Mucosa of rectum (tissue), 2 donors: ENCODE measurements around the gene SPOP.

Source experiments
- H3K27ac ChIP-seq, 2 donors: one replicate each; pipeline ENCODE4 v1.7.0; 2013; ENCODE audit warnings: inconsistent platforms in 2 of 2, low read depth in 2 of 2, low read length in 2 of 2
- H3K27me3 ChIP-seq, 2 donors: one replicate each; pipeline ENCODE4 v1.7.0; 2013; ENCODE audit warnings: low read length in 2 of 2; ENCODE audit not compliant: control insufficient read depth in 2 of 2, insufficient read depth in 2 of 2
- H3K36me3 ChIP-seq, 2 donors: one replicate each; pipeline ENCODE4 v1.7.0; 2013; ENCODE audit warnings: low read length in 2 of 2; ENCODE audit not compliant: control insufficient read depth in 2 of 2, insufficient read depth in 2 of 2
- H3K4me1 ChIP-seq, 2 donors: one replicate each; pipeline ENCODE4 v1.7.0; 2013; ENCODE audit warnings: low read length in 2 of 2, mild to moderate bottlenecking in 1 of 2; ENCODE audit not compliant: control insufficient read depth in 2 of 2, insufficient read depth in 2 of 2
- H3K4me3 ChIP-seq, 2 donors: one replicate each; pipeline ENCODE4 v1.7.0; 2013; ENCODE audit warnings: low read length in 2 of 2
- H3K9ac ChIP-seq, 2 donors: one replicate each; pipeline ENCODE4 v1.7.0; 2013; ENCODE audit warnings: low read length in 2 of 2, low read depth in 1 of 2, mild to moderate bottlenecking in 1 of 2
- H3K9me3 ChIP-seq, 2 donors: one replicate each; pipeline ENCODE4 v1.7.0; 2013; ENCODE audit warnings: low read length in 2 of 2; ENCODE audit not compliant: control insufficient read depth in 2 of 2
- donor health status: healthy.
- donor health status: Normal muscosa, but diverticular disease.

The SPOP gene

DNA sequence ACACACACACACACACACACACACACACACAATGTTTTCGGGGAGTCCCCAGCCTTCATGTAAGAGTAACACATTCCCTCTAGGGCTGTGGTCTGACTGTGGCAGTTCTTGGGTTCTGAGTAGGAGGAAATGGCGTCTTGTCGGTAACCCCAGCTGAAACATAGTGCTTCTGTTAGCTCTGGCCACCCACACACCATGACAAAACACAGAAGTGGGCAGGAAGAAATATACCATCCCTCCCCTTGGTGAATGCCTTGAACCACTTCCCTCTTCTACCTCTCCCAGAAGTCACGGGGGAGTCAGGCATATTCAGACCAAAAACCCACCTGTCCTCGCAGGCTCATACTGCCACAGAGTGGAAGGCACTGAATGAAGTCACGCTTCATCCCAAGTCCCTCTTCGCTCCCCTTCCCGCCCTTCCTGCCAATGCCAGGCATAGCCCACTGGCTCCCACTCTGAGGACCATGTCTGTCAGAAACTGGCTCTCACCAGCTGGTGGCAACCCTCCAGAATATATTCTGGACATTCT lies 18.4 kb upstream of the SPOP start:
- H3K9ac ChIP-seq: no peak overlapping the region
- H3K27ac ChIP-seq: no peak overlapping the region
- H3K4me1 ChIP-seq: peaks cover 6 to 8% of the 10 kb centered on the region in 2 donors

GRCh38 chr17:49695698-49696232 lies 17.9 kb upstream of the SPOP start:
- Histone ChIP-seq H3K36me3 (peaks cover 8 to 9% of the 10 kb centered on the region in 2 donors), H3K9ac (no peak overlapping the region), H3K27ac (no peak overlapping the region), H3K9me3 (no peaks in the 10 kb centered on the region), H3K27me3 (peaks cover 0 to 6% of the 10 kb centered on the region in 2 donors), H3K4me1 (peaks cover 6 to 8% of the 10 kb centered on the region in 2 donors), H3K4me3 (no peak overlapping the region)

More for the DNA sequence above, 18.4 kb upstream of the SPOP start:
- no peak overlapping the region for H3K4me3 ChIP-seq
- H3K27me3 ChIP-seq: peaks cover 0 to 6% of the 10 kb centered on the region in 2 donors
- H3K9me3 ChIP-seq: no peaks in the 10 kb centered on the region
- peaks cover 13 to 14% of the 10 kb centered on the region in 2 donors for H3K36me3 ChIP-seq

DNA sequence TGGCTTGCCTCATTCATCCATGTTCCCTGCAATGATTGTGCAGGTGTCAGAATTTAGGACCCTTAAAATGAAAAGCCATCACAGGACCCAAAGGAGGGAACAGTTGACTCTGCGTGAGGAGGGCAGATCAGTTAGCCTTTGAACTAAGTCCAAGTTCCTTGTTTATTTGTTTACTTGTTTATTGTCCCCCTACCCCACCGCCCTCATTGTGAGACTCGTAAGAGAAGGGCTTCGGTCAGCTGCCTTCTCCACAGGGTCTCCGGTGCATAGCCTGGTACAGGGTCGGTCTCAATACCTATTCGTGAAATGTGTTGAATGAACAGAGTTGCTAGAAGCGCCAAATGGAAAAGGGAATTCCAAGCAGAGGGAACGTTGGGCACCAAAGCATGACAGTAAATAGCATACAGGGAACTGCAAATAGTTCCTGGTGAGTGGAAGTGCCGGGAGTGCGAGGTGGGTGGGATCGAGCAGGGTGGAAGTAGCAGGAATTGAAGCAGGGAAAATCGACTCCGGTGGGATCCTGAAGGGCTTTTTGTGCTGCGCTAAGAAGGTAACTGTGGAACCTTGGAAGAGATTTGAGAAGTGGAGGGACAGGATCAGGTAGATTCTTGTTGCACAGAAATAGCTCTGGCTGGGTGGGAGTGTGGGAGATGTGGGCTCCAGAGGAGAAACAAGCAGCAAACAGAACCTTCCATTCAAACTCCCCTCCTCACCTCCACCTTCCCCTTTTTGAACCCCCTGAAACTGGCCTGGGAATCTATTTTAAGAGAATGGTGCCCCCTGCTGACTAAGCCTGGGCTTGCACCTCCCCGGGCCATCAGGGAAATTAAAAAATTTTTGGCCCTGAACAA lies 17.2 kb upstream of the SPOP start:
- Histone ChIP-seq H3K4me1 (peaks cover 6 to 8% of the 10 kb centered on the region in 2 donors), H3K9me3 (no peaks in the 10 kb centered on the region), H3K27ac (no peak overlapping the region), H3K9ac (no peak overlapping the region), H3K4me3 (no peak overlapping the region), H3K36me3 (peaks cover under 1 to 2% of the 10 kb centered on the region in 2 donors), H3K27me3 (peaks cover 0 to 6% of the 10 kb centered on the region in 2 donors)

DNA sequence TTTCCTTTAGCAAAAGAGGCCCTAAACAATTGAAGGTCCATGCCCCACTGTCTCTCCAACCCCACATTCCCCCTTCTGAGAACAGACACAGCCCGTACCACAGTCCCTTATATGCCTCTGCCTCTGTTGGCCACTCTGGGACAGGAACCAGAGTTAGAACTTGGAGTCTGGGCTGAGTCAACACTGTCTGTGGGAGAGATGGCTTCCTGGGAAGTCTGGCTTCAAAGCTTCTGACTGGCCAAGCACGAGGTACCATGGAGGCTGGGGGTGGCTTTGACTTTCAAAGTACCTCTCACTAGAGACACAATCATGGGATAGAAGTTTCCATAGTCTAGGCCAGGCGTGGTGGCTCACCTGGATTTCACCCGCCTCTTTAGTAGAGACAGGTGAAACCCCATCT lies 14.9 kb upstream of the SPOP start:
- H3K9me3 ChIP-seq: no peaks in the 10 kb centered on the region
- H3K4me3 ChIP-seq: no peak overlapping the region
- H3K27me3 ChIP-seq: peaks cover 0 to 6% of the 10 kb centered on the region in 2 donors
- no peaks in the 10 kb centered on the region for H3K36me3 ChIP-seq
- peaks cover 6 to 8% of the 10 kb centered on the region in 2 donors for H3K4me1 ChIP-seq
- peak overlapping the region in 1 of 2 donors; percentile 32 for H3K27ac ChIP-seq
- H3K9ac ChIP-seq: no peak overlapping the region

GRCh38 chr17:49691677-49692191 lies 13.8 kb upstream of the SPOP start:
- Histone ChIP-seq H3K4me1 (peaks cover 6 to 8% of the 10 kb centered on the region in 2 donors), H3K9me3 (no peaks in the 10 kb centered on the region), H3K36me3 (no peaks in the 10 kb centered on the region), H3K9ac (no peak overlapping the region), H3K4me3 (no peak overlapping the region), H3K27ac (peak overlapping the region; percentile 50 to 70), H3K27me3 (peaks cover 0 to 6% of the 10 kb centered on the region in 2 donors)

DNA sequence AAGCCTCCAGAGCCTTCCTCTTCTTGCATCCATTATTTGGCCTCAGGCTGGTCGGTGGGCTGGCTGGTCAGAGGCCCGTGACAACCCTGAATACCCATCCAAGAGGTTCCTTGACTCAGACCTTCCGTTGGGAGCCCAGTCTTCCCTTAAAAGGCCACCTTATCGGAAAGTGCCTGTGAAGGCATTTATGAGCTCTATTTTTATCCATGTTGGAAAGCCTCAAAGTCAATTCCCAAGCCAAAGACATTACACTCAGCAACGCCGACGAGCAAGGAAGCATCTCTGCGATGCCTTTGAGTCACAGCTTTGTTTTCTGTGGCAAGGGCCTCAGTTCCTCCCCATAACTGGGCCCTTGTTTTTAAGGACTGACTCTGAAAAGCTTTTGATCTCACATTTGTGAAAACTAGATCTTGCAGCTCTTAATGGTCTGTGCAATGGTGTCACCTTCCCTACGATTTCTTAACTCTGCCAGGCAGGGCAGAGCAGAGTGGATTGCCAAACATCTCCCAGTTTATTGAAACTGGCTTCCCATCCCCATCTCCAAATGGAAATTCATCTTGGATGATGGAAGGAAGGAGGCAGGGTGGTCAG lies 13.3 kb upstream of the SPOP start:
- Histone ChIP-seq H3K27ac (peak overlapping the region; percentile 50 to 70), H3K36me3 (no peaks in the 10 kb centered on the region), H3K4me1 (peaks cover 6 to 8% of the 10 kb centered on the region in 2 donors), H3K27me3 (peaks cover 0 to 6% of the 10 kb centered on the region in 2 donors), H3K9ac (no peak overlapping the region), H3K4me3 (no peak overlapping the region), H3K9me3 (no peaks in the 10 kb centered on the region)

DNA sequence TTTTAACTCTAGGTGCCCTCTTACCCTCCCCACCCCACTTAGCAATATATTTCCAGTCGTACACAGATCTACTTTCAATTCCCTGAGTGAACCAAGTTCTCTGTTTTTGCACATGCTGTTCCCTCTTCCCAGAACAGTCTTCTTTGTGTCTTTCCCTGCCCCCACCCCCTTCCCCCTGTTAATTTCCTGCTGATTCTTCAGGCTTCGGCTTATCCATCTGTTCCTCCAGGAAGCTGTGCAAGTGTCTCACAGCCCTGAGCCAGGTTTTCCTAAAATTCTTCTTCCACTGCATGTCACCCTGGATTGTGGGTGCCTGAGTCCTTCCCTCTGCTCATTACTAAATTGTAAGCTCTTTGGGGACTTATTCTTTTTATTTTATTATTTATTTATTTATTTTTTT lies 12.4 kb upstream of the SPOP start:
- Histone ChIP-seq H3K27ac (no peak overlapping the region), H3K9ac (no peak overlapping the region)

GRCh38 chr17:49688848-49689247 lies 11.0 kb upstream of the SPOP start:
- no peaks in the 10 kb centered on the region for H3K9me3 ChIP-seq
- no peak overlapping the region for H3K9ac ChIP-seq
- H3K36me3 ChIP-seq: no peaks in the 10 kb centered on the region
- H3K27me3 ChIP-seq: no peaks in the 10 kb centered on the region
- H3K4me3 ChIP-seq: no peak overlapping the region
- no peak overlapping the region for H3K27ac ChIP-seq
- no peaks in the 10 kb centered on the region for H3K4me1 ChIP-seq

More for the DNA sequence above, 12.4 kb upstream of the SPOP start:
- Histone ChIP-seq H3K27me3 (peaks cover 0 to 5% of the 10 kb centered on the region in 2 donors), H3K4me3 (no peak overlapping the region), H3K9me3 (no peaks in the 10 kb centered on the region), H3K36me3 (no peaks in the 10 kb centered on the region), H3K4me1 (peaks cover 4 to 5% of the 10 kb centered on the region in 2 donors)

GRCh38 chr17:49687878-49688491 lies 10.1 kb upstream of the SPOP start:
- H3K27me3 ChIP-seq: no peaks in the 10 kb centered on the region
- peak overlapping the region in 1 of 2 donors; percentile 50 for H3K4me3 ChIP-seq
- H3K9ac ChIP-seq: no peak overlapping the region
- H3K9me3 ChIP-seq: no peaks in the 10 kb centered on the region
- H3K27ac ChIP-seq: peak overlapping the region; percentile 25 to 57
- H3K36me3 ChIP-seq: no peaks in the 10 kb centered on the region
- H3K4me1 ChIP-seq: no peaks in the 10 kb centered on the region
